Cortex of kidney (tissue), 1 donor: ENCODE data around the gene PRSS27.
A peak's percentile ranks its signal among the peaks of the same experiment; 100 is the strongest.

Experiments
- DNase-seq: peaks from one replicate; lab custom pipeline; 2025; lab: John Stamatoyannopoulos, UW

The PRSS27 gene

DNA sequence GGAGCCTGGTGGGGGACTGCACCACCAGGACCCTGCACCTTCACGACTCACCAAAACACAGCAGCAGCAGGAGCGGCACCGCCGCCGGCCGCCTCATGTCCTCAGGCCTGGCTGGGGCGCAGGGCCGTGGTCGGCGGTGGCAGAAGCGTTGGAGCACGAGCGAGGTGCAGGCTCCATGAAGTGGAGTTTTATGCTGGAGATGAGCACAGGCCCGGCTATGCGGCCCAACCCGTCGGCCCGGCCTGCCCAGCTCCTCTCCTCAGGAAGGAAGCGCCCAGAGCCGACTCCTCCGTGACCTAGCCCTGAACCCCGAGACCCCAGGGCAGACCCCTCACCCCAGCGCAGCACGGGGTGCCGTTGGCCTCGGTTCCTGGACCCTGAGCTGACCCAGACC, at the start of gene PRSS27:
PRSS27 (minus strand) TSS at position 161 of the 394 bp plus-strand sequence; CDS start at position 97, 64 bp downstream.
- DNase-seq: no peak

GRCh38 chr16:2769675-2770056, 49.6 kb upstream of the PRSS27 start:
- DNase-seq: no peak

DNA sequence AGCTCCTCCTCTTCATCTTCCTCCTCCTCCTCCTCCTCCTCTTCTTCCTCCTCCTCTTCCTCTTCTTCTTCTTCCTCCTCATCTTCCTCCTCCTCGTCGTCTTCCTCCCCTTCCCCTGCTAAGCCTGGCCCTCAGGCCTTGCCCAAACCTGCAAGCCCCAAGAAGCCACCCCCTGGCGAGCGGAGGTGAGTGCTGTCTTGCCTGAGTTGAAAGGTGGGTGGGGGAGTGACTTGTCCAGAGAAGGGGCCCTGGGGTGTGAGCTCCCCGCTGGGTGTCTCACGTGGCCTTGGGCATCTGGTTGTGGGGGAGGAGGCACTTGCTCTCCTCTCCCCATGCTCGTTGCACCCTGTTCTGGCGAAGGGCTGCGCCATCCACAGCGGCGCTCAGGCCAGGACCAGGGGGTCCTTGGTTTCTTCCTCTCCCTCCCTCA, 49.1 kb upstream of the PRSS27 start:
- no peak for DNase-seq

DNA sequence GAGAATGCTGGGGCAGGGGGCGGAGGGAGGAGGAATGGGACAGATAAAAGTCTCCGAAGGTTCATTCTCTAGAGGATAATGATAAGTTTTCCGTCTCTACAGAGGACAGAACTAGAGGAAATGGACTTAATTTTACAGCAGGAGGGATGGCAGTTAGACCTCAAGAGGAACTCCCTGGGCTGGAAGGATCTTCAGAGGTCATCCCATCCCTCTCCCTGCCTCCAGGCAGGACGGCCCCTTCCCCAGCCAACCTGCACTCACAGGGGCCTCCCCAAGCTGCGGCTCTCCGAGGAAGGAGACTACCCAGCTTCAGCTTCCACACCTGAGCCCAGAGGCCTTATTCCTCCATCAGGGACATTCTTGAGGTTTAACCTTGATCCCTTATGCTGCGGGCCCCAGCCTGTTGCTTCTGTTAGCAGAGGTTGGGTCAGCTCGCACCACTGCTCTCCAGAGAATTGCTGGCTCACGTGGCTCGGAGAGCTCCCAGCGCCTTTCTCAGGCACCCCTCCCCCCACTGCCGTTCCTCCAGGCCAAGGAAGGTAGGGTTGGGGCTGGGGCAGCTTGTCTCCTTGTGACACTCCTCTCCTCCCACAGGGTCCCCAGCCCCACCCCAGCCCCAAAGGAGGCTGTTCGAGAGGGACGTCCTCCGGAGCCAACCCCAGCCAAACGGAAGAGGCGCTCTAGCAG, 48.5 kb upstream of the PRSS27 start:
- DNase-seq: no peak

DNA sequence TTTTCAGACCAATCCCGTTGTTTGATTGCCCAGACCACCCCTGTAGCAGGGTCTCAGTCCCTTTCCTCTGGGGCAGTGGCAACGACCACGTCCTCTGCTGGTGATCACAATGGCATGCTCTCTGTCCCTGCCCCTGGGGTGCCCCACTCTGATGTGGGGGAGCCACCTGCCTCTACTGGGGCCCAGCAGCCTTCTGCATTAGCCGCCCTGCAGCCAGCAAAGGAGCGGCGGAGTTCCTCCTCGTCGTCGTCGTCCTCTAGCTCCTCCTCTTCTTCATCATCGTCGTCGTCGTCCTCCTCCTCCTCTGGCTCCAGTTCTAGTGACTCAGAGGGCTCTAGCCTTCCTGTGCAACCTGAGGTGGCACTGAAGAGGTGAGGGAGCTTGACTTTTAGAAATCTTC, 47.9 kb upstream of the PRSS27 start:
- no peak for DNase-seq

DNA sequence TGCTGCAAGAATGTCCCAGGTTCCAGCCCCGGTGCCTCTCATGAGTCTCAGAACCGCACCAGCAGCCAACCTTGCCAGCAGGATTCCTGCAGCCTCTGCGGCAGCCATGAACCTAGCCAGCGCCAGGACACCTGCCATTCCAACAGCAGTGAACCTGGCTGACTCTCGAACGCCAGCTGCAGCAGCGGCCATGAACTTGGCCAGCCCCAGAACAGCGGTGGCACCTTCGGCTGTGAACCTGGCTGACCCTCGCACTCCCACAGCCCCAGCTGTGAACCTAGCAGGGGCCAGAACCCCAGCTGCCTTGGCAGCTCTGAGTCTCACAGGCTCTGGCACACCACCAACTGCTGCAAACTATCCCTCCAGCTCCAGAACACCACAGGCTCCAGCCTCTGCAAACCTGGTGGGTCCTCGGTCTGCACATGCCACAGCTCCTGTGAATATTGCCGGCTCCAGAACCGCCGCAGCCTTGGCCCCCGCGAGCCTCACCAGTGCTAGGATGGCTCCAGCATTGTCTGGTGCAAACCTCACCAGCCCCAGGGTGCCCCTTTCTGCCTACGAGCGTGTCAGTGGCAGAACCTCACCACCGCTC, 47.2 kb upstream of the PRSS27 start:
- no peak for DNase-seq

DNA sequence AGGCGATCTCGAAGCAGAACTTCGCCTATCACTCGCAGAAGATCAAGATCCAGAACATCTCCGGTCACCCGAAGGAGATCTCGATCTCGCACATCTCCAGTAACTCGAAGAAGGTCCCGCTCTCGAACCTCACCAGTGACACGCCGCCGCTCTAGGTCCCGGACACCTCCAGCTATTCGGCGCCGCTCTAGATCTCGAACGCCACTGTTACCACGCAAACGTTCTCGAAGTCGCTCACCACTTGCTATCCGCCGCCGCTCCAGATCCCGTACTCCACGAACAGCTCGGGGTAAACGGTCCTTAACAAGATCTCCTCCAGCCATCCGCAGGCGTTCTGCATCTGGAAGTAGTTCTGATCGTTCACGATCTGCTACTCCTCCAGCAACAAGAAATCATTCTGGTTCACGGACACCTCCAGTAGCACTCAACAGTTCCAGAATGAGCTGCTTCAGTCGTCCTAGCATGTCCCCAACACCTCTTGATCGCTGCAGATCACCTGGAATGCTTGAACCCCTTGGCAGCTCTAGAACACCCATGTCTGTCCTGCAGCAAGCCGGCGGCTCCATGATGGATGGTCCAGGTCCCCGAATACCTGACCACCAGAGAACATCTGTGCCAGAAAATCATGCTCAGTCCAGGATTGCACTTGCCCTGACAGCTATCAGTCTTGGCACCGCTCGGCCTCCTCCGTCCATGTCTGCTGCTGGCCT, 46.6 kb upstream of the PRSS27 start:
- no peak for DNase-seq

GRCh38 chr16:2765462-2766404, 45.7 kb upstream of the PRSS27 start:
- DNase-seq: no peak

- no peak for DNase-seq
Observed at GRCh38 chr16:2764718-2765117, 44.7 kb upstream of the PRSS27 start.

- no peak for DNase-seq
Observed at GRCh38 chr16:2763173-2763572, 43.1 kb upstream of the PRSS27 start.

- DNase-seq: no peak
Observed at GRCh38 chr16:2762711-2763110, 42.7 kb upstream of the PRSS27 start.

DNA sequence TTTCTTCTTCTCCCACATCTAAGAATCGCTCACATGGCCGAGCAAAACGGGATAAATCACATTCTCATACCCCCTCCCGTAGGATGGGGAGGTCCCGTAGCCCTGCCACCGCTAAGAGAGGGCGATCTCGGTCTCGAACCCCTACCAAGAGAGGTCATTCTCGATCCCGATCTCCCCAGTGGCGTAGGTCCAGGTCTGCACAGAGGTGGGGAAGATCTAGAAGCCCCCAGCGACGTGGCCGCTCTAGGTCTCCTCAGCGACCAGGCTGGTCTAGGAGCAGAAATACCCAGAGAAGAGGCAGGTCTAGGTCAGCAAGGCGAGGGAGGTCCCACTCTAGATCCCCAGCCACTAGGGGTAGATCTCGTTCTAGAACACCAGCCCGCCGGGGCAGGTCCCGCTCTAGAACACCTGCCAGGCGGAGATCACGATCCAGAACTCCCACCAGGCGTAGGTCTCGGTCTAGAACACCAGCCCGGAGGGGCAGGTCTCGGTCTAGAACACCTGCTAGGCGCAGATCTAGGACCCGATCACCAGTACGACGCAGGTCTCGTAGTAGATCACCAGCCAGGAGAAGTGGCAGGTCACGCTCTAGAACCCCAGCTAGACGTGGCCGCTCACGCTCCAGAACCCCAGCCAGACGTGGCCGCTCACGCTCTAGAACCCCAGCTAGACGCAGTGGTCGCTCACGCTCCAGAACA, 42.0 kb upstream of the PRSS27 start:
- DNase-seq: no peak

GRCh38 chr16:2761472-2761871, 41.4 kb upstream of the PRSS27 start:
- no peak for DNase-seq

GRCh38 chr16:2757344-2757743, 37.3 kb upstream of the PRSS27 start:
- DNase-seq: no peak

- no peak for DNase-seq
Observed at GRCh38 chr16:2756288-2757015, 36.4 kb upstream of the PRSS27 start.

- DNase-seq: no peak
Observed at GRCh38 chr16:2755158-2755557, 35.1 kb upstream of the PRSS27 start.

DNA sequence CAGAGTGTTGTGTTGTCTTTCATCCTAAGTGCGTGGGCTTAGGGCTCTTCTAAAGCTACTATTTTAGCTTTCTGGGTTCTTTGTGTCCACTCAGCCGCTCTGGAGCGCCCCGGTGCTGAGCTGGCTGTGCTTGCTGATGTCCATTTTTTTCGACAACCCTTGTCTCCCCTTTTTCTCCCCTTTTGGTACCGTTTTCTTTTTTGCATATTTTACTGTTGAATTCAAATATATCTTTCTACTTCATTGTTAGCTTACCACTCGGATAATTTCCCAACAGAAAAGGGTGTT, 33.7 kb upstream of the PRSS27 start:
- no peak for DNase-seq

- DNase-seq: no peak
Observed at GRCh38 chr16:2752850-2753732, 33.1 kb upstream of the PRSS27 start.

- peak; percentile 65 for DNase-seq
Observed at GRCh38 chr16:2752035-2752849, 32.2 kb upstream of the PRSS27 start, which contains the start of gene SRRM2. Gene SRRM2 (plus strand): TSS chr16:2752638. CDS start chr16:2756365, 3,727 bp downstream.
